C4-2B (cell line): ENCODE measurements around the gene RBMS1.
A peak's percentile ranks its signal among the peaks of the same experiment; 100 is the strongest.

ENCODE experiments used
- H3K27ac ChIP-seq: fragments of 450-650 bp; 2 replicates; pipeline ENCODE4 v1.5.1; 2017
- ZFX ChIP-seq: fragments of 450-650 bp; IDR thresholded peaks from 2 replicates; pipeline ENCODE4 v1.6.1; 2017
- TF ChIP-seq, protein P1 (sequence below): fragments of 450-650 bp; conservative IDR thresholded peaks from 2 replicates; pipeline ENCODE4 v1.5.1; 2017; ENCODE audit warnings: mild to moderate bottlenecking

Gene RBMS1

GRCh38 chr2:160354677-160355076 lies 138.9 kb downstream of the RBMS1 start:
- no peak overlapping the region for H3K27ac ChIP-seq
- TF ChIP-seq, protein P1, sequence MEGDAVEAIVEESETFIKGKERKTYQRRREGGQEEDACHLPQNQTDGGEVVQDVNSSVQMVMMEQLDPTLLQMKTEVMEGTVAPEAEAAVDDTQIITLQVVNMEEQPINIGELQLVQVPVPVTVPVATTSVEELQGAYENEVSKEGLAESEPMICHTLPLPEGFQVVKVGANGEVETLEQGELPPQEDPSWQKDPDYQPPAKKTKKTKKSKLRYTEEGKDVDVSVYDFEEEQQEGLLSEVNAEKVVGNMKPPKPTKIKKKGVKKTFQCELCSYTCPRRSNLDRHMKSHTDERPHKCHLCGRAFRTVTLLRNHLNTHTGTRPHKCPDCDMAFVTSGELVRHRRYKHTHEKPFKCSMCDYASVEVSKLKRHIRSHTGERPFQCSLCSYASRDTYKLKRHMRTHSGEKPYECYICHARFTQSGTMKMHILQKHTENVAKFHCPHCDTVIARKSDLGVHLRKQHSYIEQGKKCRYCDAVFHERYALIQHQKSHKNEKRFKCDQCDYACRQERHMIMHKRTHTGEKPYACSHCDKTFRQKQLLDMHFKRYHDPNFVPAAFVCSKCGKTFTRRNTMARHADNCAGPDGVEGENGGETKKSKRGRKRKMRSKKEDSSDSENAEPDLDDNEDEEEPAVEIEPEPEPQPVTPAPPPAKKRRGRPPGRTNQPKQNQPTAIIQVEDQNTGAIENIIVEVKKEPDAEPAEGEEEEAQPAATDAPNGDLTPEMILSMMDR = no peak
- TF ChIP-seq ZFX = no peak

DNA sequence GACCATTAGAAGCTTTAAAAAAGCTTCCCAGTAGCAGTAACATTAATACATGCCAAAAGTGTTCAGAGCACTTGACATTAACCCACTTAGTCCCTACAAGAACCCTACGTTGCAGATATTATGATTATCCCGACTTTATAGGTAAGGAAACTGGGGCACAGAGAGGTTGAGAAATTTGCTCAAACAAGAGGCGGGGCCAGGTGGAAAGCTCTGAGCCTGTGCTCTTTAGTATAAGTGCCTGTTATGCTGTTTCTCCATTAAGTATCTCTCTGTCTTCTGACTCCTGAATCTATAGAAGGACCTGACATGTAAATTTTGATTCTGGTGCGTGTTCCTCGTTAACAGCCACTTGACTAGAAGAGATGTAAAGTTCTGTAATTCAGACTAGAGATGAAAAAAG lies 139.8 kb downstream of the RBMS1 start:
- TF ChIP-seq, protein P1 = no peak
- no peak for TF ChIP-seq ZFX
- no peak overlapping the region for H3K27ac ChIP-seq

DNA sequence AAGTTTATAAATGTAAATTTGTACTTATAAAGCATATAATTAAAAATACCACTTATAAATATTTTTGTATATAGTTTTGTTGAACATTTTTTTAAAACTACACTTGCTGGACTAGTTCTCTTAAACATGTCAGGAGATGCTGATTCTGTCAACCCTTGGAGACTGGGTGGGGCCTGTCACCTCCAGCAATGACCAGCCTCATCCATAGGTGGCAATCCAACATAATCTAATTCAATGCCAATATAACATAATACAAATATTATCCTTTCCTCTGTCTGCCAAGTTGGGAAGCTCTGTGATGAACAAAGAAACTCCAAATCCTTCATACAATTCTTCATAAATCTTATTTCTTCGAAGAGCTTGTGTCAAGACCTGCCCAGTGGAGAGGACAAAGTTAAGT lies 140.4 kb downstream of the RBMS1 start:
- TF ChIP-seq, protein P1 = peak; percentile 69
- TF ChIP-seq ZFX = no peak
- H3K27ac ChIP-seq = no peak overlapping the region

DNA sequence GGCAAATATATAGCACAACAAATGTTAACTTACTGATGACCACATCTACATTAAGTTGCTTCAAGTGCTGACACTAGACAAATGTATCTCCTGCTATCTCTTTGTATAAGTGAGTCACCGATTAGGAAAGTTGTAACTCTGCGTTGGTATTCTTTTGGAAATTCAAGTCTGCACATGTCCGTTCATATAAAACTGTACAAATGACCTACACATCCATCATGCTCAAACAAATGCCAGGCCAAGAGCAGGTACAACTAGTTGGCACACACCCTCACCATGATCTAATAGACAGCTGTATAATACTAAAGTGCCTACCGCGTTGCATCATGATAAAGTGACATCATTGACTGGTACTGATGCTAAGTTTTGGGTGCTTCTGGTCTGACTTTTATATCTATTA lies 141.1 kb downstream of the RBMS1 start:
- no peak for TF ChIP-seq ZFX
- H3K27ac ChIP-seq = no peak overlapping the region

DNA sequence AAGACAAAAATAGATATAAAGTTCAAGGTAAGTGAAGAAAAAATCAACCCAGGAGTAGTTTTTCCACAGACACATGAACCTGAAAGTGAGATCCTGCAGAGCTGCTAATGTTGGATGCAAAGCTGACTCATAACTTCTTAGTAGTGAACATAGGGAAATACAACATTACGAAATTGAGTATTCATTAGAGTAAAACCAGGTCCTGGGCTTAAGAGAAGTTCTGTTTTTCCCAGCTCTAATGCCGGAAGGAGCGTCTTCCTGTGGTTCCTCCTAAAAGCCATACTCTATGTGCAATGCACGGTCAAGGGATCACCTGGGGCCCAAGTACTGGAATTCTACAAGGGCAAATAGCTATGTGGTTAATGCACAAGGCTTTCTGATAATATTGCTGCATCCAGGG lies 141.7 kb downstream of the RBMS1 start:
- no peak overlapping the region for H3K27ac ChIP-seq
- TF ChIP-seq, protein P1 = no peak
- no peak for TF ChIP-seq ZFX

DNA sequence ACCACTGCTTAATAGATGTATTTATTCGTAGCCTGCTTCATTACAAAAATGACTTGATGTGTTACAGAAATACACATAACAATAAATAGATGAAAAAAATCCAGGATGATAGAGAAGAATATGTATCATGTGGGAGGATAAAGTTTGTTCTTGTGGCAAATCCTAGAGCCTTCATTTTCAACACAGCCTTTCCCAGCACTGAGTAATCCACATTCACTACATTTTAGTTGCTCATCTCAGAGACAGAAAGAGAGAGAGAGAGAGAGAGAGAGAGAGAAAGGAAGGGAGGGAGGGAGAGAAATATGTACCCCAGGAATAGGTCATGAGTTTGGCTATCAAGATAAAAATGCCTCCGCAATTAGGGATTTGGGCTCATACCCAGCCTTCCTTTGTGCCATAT lies 144.3 kb downstream of the RBMS1 start:
- H3K27ac ChIP-seq = no peak overlapping the region

DNA sequence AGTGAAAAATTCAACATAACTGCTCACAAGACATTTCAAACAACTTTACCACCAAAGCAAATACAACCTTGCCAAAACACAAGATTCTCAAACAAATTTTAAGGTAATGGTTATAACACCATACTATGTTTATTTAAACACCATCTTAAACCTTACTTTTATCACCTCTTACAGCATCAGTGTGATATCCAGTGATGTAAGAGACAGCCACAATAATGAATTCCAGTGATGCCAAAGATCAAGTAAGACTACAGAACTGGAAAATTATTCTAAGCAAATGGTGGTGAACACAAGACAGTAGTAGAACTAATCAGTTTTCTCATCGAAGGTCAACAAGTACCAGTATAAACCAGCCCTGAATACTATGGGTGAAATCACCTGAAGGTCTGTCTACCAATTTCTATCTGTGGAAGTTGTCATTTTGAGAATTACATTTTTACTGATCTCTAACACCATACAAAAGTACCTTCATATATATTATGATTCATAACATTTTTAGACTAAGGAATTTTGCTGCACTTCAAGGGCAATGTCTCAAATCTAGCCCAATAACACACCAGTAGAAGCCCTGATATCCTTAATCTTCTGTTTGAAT lies 146.2 kb downstream of the RBMS1 start:
- TF ChIP-seq, protein P1 = no peak
- TF ChIP-seq ZFX = no peak
- no peak overlapping the region for H3K27ac ChIP-seq

More for the DNA sequence above, 144.3 kb downstream of the RBMS1 start:
- no peak for TF ChIP-seq ZFX
- TF ChIP-seq, protein P1 = no peak

GRCh38 chr2:160345071-160345764 lies 148.4 kb downstream of the RBMS1 start:
- no peak overlapping the region for H3K27ac ChIP-seq

More at GRCh38 chr2:160345071-160345764, 148.4 kb downstream of the RBMS1 start:
- TF ChIP-seq, protein P1 = no peak
- no peak for TF ChIP-seq ZFX
